Ureter (tissue), 1 donor: ENCODE data around the gene ACTR10. TPM values are rescaled to one million over a fixed set of nuclear protein-coding genes. Genes with fewer than 3 reads are reported as not detected.
A peak's percentile ranks its signal among the peaks of the same experiment; 100 is the strongest.
"Not testable (repeated sequence)": the region's sequence is repeated elsewhere in the genome, so short reads cannot be mapped to it uniquely, and the experiment has no call there.

Experiments
- DNase-seq: peaks from one replicate; pipeline ENCODE4 v3.0.0-alpha.2; 2020; ENCODE audit warnings: low spot score
- total RNA-seq: library from RNA; stranded (reverse); gene quantifications from one replicate; pipeline ENCODE4 v1.2.4, GENCODE V29; 2023
- donor health status: DM: yes; HTN: yes; CAD: no.

The ACTR10 gene
- total RNA-seq, 1 donor from 2014 or later: 61.5 TPM

GRCh38 chr14:58216544-58216943 lies 16.6 kb downstream of the ACTR10 start:
- no peak for DNase-seq

- DNase-seq: no peak
Measured at GRCh38 chr14:58227096-58227819, 27.3 kb downstream of the ACTR10 start.

GRCh38 chr14:58238252-58239243 lies 38.6 kb downstream of the ACTR10 start:
- no peak for DNase-seq

GRCh38 chr14:58239244-58240195 lies 39.6 kb downstream of the ACTR10 start:
- peak; percentile 86 for DNase-seq

- no peak for DNase-seq
Measured at GRCh38 chr14:58243790-58244555, 44.0 kb downstream of the ACTR10 start.

- DNase-seq: peak; percentile 99
Measured at GRCh38 chr14:58244556-58245387, 44.8 kb downstream of the ACTR10 start, which contains the start of gene PSMA3. TSS of gene PSMA3 (plus strand) at chr14:58244843. CDS start at chr14:58244921, 78 bp downstream.

GRCh38 chr14:58245562-58245961 lies 45.6 kb downstream of the ACTR10 start:
- no peak for DNase-seq

GRCh38 chr14:58249611-58250010 lies 49.7 kb downstream of the ACTR10 start:
- no peak for DNase-seq

GRCh38 chr14:58258156-58258555 lies 58.2 kb downstream of the ACTR10 start:
- DNase-seq: no peak

GRCh38 chr14:58262005-58262404 lies 62.1 kb downstream of the ACTR10 start:
- DNase-seq: not testable (repeated sequence)

GRCh38 chr14:58265401-58265800 lies 65.5 kb downstream of the ACTR10 start:
- DNase-seq: no peak

GRCh38 chr14:58270628-58271027 lies 70.7 kb downstream of the ACTR10 start:
- no peak for DNase-seq

- DNase-seq: no peak
Measured at GRCh38 chr14:58272588-58273372, 72.8 kb downstream of the ACTR10 start.

- no peak for DNase-seq
Measured at GRCh38 chr14:58274881-58275280, 74.9 kb downstream of the ACTR10 start.

- DNase-seq: no peak
Measured at GRCh38 chr14:58275527-58276190, 75.7 kb downstream of the ACTR10 start.

GRCh38 chr14:58276208-58276607 lies 76.3 kb downstream of the ACTR10 start:
- no peak for DNase-seq

- no peak for DNase-seq
Measured at GRCh38 chr14:58278177-58278576, 78.2 kb downstream of the ACTR10 start.
